Activated CD4-positive, alpha-beta T cell treated with anti-CD3 and anti-CD28 coated beads for 4 hours (primary cell): ENCODE measurements around the gene WWP2.
"Not testable (repeated sequence)": the region's sequence is repeated elsewhere in the genome, so short reads cannot be mapped to it uniquely, and the experiment has no call there.

ENCODE experiments used
- DNase-seq, 2 donors: peaks; one replicate each; pipeline ENCODE4 v3.0.0-alpha.2; 2020

WWP2 gene

GRCh38 chr16:69831212-69832123 is 69.3 kb downstream of the WWP2 start:
- no peak for DNase-seq

GRCh38 chr16:69833357-69834282 is 71.5 kb downstream of the WWP2 start:
- no peak for DNase-seq

GRCh38 chr16:69834807-69835466 is 72.8 kb downstream of the WWP2 start:
- no peak for DNase-seq

GRCh38 chr16:69836257-69836656 is 74.1 kb downstream of the WWP2 start:
- DNase-seq: no peak

- no peak for DNase-seq
Observed at GRCh38 chr16:69837380-69837779, 75.2 kb downstream of the WWP2 start.

- no peak for DNase-seq
Observed at GRCh38 chr16:69838489-69838888, 76.4 kb downstream of the WWP2 start.

- DNase-seq: no peak
Observed at GRCh38 chr16:69839240-69839688, 77.1 kb downstream of the WWP2 start.

GRCh38 chr16:69839798-69840409 is 77.8 kb downstream of the WWP2 start:
- DNase-seq: no peak

GRCh38 chr16:69840975-69841374 is 78.8 kb downstream of the WWP2 start:
- no peak for DNase-seq

GRCh38 chr16:69844441-69844840 is 82.3 kb downstream of the WWP2 start:
- no peak for DNase-seq

- no peak for DNase-seq
Observed at GRCh38 chr16:69845181-69845580, 83.0 kb downstream of the WWP2 start.

GRCh38 chr16:69847643-69848042 is 85.5 kb downstream of the WWP2 start:
- no peak for DNase-seq

GRCh38 chr16:69848637-69849545 is 86.8 kb downstream of the WWP2 start:
- no peak for DNase-seq

- DNase-seq: no peak
Observed at GRCh38 chr16:69851491-69852240, 89.5 kb downstream of the WWP2 start.

GRCh38 chr16:69852815-69853214 is 90.7 kb downstream of the WWP2 start:
- DNase-seq: no peak

- no peak for DNase-seq
Observed at GRCh38 chr16:69853481-69853880, 91.3 kb downstream of the WWP2 start.

- DNase-seq: not testable (repeated sequence)
Observed at GRCh38 chr16:69854776-69855175, 92.6 kb downstream of the WWP2 start.

GRCh38 chr16:69855592-69855991 is 93.5 kb downstream of the WWP2 start:
- no peak for DNase-seq

GRCh38 chr16:69858191-69859104 is 96.3 kb downstream of the WWP2 start:
- DNase-seq: no peak
